GM21447 (cell line): ENCODE results near the gene NIN.

ENCODE experiments used
- ATAC-seq: cut with Tn5 transposase; IDR thresholded peaks from one replicate; pipeline ENCODE4 v1.9.1; 2021; ENCODE audit not compliant: unreplicated experiment

The NIN gene

DNA sequence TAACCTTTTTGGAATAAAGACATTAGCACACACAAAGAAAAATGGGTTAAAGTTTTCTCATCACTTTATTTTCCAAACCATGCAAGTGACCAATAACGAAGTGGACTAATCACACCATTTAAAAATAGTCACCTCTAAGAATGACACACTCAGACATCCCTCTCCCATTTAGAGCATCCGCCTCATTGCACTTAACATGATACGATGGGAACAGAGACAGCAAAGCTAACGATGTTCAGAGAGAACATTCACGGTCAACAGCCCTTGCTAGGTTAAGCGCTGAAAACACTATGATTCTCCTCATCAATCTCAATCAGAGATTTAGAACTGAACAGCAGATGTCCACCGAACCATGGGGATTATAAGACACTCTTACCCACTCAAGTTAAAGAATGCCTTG, 35.8 kb downstream of the NIN start:
- ATAC-seq = no peak

DNA sequence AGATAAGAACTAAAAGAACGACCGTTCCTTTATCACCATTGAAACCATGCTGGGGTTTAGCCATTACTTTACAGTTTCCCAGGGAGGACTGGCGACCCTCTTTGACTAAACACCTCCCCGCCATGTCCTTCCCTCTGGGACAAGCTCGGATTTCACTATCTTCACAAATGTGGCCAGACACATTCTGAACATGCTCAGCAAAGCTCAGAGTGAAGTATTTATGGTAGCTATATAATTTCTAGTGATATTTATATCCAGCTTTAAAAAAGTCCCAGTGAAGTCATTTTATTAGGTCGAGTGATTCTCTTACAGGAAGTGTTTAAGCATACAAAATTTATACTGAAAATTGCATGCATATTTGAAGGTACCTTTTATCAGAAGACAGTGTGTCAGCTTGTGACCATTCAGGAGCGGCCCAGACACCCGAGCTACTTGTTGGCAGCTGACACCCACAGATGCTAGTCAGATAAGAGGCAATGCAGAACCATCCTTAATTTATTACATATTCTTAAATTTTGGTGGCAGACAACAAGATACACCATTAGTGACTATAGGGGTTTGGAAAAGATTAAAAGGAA, 36.8 kb downstream of the NIN start:
- ATAC-seq = no peak

DNA sequence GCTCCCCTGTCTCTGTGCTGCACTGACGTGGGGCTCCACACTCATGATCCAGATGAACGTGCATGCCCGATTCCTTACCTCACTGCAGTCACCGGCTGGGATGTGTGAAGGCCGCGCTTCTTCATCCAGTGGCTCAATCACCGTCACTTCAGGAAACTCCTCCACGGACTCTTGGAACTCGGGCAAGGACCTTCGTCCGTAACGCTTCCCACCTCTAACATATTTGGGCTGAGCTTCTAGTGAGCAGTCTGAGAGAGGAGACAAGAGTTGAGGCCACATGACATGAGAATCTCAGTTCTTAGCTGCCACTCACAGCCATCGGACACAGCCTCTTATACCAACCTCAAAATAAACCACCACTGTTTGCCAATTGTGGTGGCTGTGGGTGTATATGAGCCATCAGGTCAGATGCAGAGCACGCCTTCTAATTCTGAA, 38.3 kb downstream of the NIN start:
- ATAC-seq = peak; percentile 14

DNA sequence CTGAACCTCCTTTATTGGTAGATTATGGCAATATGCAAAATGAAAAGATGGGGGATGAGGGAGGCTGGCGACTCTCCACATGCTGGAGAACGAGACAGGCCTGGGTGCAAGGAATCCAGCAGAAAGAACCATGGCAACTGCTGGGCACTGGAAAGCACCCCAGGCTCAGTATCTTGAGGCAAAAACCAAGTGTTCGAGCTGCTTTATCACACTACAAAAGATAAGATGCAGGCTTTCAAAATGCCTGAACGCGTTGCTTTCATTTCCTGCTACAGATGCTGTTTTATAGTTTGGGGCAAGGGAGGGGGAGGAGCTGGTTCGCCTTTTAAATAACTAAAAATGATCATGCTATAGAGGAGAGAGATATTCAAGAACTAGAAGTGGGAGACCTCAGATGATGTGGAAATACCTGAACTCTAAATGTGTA, 38.9 kb downstream of the NIN start:
- ATAC-seq = no peak

DNA sequence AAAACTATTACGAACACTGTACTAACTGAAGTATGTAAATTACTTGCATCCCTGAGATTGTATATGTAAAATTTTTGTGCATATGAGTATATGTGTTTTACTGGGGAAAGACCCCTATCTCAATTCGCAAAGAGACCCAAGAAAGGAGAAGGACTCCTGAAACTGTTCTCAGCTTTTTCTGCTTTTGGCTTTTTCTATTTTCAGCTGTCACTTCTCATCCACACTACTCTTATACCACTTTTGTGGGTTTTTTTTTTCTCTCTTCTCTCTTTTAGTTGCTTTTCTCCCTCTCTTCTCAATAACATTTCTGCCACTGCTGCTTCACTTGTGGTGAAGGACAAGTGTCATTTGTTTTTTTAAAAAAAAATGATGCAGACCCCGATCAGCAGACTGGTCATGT, 39.8 kb downstream of the NIN start:
- ATAC-seq = peak; percentile 41

DNA sequence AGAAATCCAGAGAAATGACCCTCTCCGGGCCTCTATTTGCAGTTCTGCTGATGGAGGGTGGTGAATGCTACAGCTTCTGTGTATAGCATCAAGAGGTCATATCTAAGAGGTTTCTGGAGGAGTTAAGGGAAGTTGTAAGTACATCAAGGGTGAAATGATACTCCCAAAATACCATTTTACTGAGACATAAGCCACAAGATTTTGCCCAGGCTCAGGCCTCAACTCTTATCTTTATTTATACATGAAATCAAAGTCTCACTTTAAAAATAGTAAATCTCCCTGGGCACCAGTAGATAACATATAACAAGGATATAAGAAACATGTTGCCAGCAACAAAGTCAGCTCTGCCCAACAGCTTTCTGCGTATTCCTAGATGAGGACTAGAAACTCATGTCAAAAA, 40.4 kb downstream of the NIN start:
- ATAC-seq = no peak

DNA sequence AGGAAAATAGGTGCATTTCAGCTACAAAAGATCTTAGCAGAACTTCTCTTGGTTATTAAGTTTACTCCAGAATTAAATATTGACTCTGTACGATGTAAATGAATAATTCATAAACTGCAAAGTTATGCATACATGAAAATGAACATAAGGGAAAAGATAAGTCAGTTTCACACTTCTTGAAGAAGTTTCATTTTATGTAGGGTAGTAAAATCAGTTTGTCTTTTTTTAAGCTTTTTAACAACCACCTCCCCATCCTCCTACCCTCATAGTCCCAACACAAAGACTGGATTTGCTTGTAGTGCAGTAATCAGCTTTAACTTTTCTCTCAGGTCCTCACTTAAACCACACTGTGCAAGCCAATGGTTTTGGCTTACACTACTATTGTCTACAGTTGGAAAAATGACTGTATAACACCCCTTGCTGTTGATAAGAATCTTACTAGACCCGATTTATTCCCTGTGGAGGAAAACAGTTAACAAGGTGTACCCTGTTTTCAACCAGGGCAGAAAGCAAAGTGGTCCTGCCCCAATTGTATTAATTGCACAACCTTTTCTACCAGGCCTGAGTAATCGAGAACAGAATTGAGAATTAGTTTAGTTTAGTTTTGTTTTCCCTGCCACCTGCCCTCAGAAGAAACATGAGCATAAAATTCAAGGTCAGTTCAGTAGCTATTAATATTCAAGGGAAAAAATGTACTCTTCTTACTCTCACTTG, 44.1 kb downstream of the NIN start:
- ATAC-seq = no peak

DNA sequence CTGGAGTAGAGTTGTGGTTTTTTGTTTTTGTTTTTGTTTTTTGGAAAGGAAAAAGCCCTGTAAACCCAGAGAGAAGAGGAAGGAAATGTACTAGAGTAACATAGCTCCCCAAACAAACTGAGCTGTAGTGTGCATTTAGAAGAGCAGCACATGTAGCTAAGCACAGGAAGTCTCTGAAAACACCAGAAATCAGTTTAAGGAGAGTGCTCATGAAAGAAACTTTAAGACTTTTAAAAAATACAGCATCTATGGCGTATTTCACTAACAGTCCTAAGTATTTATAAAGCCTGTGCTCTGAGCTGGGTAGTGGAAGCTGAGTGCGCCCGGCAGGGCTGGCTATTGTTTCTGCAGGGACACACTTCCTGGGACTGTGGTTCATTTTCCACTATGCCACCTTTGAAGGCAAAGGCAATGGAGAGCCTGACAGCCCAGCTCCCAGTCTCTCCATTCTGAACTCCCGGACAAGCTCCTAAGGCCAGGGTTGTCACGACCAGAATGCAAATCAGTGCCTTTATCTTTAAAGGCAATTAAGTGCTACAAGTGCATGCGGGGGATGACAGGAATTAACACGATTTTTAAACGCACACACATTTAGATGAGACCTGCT, 45.4 kb downstream of the NIN start:
- ATAC-seq = no peak

DNA sequence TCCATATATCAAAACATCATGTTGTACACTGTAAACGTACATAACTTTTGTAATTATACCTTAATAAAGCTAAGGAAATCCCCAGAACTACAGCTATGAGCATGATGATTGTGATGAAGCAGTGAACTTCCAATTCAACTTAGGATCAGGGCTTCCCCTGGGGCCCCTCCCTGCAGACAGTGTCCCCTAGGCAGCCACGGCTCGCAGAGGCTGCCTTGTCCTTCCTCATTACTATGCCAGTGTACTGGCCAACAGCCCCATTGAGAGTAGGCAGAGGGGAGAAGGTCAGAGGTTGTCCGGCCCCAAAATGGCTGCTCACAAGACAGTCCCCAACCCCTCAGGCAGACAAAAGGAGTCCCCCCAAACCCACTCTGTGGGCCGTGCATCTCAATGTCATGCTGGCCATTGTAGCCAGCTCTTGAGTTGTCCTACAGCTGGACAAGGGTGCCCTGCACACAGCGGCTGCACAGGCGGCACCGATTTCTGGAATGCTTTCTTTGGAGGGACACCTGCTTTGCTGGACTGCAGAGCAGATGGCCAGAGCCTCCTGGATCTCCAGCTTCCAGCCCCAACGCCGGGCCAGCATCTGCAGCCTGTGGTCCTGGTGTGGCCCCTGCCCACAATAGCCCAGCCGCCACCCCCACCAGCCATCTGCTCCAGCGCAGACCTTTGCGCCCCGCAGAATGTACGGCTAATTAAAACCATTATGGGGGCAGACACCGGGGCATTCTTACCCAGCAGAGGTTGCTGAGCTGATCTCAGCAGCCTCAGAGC, 46.1 kb downstream of the NIN start:
- ATAC-seq = no peak

DNA sequence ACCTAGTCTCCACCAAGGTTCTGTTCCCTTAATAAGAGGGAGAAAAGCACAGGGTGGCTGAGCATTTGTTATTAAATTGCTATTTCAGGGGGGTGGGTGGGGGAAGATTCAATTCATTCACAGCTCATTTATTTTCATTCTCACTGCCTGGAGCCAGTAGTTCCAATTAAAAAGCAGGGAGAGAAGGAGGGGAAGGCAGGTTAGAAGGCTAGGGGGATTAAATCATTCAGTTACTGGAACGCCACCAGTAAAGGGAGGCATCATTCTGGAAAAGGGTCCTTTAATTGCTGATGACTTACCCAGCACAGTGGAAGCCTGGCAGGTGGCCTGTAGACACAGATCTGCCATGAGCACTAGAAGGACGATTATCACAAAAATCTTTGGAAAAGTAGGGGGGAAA, 47.4 kb downstream of the NIN start:
- ATAC-seq = no peak

DNA sequence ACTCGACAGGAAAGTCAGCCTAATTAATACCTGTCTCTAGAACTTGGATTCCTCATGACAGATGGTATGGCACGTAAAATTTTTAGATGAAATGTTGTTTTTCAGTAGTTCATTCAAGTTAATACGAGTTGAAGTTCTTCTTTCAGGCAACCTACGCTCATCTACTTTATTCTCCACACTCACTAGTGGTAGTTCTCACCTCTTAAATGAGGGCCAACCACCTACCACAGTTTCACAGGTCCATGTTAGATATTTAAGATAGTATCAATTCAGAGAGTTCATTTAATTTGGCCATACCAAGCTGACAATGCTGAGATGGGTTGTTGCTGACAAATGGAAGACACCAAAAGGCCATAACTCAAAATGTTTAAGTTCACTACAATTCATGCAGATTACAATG, 50.6 kb downstream of the NIN start:
- no peak for ATAC-seq

DNA sequence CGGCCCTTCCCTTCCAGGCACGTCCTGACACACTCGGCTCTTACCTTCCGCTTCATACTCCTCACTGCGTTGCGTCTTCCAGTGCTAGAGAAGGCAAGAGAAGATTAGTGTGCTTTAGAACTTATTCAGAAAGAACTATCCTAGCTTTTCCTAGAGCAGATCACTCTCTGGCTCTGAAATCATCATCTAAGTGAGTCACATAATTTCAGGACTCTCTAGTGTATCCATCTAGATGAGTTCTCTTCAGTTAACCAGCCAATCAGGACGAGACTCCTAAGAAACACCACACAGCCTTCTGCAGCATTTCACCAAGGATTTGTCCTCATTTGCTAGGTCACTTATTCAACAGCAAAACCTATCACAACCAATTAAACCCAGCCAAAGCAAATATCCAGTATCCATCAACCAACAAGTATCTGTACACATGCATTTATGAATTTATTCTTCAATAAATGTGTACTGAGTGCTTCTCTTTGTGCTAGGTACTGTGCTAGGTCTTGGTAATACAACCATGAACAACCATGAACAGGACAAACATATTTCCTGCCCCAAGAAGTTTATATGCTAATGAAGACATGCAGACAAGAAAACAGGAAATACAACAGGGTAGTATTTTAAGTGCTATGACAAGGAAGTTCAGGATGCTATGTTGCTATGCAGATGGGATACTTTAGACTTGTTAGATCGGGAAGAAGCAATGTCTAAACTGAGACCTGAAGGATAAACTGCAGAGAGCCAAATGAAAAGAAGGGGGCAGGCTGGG, 52.1 kb downstream of the NIN start:
- ATAC-seq = no peak

DNA sequence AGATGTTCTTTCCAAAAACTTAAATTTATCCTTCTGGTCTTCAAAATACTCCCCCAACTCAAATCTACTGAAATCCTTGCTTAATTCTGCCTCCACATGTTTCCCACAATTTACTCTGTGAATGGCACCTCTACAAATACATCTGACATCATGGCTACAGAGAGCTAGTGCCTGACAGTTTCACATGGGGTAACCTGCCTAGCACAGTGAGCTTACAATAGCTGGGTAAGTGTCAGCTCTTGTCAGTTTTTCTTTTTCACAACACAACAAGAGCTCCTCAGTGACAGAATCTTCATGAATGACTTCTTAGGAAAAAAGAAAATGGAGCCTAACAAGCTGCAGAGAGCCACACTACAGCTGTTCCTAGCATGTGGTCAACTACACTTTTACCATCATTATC, 54.4 kb downstream of the NIN start:
- ATAC-seq = no peak

DNA sequence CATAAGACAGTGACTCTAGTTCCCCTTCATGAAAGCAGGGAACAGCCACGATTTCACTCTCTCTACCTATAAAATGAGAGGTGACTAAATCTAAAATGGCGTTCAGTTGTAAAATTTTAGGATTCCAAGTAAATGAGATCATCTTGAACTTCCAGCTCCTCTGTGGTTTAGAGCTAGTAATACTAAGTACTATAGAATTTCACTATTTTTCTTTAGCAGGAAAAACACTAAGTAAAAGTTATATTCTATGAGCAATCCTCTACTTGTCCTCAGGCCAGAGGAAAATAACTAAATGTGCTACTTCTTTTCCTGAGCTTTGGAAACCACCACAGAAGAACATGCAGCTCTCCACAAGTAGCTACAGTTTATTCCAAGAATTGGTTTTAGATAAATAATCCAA, 55.6 kb downstream of the NIN start:
- ATAC-seq = no peak

DNA sequence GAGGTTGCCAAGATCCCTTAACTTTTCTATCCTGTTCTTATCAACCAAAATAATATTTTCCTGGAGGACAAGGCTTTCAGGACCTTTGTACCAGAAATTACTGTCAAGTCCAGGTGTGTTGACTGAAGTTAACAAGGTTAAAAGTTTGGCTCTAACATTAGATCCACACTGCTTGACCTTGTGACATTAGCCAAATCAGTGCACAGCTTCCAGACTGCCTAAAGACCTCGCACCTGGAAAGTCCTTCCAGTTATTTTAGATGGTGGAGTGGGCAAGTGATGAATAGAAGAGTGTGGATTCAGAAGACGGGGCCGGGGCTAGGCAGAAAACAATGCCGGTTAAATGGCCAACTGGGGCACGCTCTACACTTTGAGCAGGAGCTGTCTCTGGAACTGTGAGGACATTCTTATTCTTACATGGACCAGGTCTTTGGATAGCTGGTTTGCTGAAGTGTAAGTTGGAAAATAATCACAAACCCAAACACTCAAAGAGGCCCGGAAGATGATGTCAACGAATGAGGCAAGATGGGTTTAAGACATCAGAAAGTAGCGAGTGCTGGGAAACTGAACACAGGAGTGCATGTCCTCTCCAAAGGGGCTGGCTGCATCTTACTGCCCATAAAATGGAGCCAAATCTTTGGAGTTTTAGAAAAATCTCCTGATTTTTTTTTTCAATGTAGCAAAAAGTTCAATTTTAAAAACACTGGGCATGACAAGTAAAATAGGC, 56.3 kb downstream of the NIN start:
- ATAC-seq = no peak

DNA sequence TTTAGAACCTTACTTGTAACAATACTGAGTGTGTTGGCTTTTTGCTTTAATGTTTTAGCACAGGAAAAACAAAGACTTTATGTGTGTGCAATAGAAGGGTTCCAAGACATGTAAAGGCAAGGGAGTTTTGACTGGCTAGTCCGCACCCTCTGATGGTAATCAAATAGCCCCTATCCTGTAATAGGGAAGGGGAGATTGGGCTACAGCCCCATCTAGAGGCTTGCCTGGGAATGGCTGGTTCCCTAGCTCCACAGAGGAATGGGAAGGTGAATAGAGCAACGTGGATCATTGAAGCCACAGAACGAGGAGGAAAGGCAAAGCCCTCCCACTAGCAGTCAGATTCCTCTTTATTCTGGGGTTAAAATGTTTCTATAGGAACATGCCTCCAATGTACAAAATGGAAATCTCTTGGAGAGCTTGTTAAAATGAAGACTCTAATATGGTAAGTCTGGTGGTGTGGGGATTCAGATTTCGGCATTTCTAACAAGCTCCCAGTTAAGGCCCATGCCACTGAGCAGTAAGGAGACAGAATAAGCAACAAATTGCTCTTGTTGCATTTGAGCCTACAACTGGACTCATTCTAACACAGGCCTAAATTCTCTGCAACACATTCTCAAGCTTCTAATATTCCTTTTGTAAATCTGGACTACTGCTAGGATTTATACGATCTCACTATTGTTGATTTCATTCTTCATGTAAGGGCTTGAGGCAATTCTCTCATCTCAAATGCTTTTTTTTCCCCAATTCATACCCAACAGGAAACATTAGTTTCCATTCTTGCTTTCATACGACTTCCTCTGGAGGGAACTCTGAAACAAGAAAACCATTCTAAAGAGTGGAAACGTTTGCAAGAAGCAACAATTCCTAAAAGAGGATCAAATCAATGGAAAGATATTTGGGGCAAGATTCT, 57.1 kb downstream of the NIN start:
- ATAC-seq = no peak

DNA sequence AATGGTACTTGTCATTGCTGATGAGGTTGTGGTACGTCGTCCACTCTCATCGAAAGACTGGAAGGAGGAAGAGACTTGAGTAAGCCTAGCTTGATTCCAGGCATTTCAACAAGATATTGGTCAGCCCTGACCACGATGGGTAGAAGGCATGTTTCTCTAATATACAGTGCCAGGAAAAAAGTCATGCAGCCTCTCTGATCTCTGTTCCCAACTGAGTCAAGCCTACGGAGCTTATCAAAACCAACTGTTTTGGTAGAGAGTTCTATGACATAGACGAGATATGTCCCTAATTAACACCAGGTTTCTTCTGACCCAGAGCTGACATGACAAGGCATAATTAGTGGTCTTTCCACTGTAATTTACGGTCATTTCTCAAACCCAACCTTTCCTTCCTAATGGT, 58.5 kb downstream of the NIN start:
- no peak for ATAC-seq

DNA sequence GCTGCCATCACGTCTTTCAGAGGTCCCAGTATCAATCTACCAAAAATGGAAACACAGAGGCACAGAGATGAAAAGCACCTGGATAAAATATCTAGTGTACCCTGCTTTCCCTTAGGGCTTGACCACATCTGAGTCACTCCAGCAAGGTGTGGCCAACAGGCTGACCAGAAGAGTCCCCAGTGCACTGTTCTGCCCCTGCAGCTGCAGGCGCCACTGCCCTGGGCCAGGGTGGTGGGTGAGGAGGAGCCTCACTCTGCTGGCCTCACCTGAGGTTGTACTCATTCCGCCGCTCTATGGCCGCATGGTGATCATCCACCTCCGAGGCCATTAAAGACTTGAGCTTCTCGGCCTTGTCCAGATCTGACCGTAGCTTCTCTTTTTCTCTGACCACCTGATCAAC, 60.4 kb downstream of the NIN start:
- ATAC-seq = no peak

DNA sequence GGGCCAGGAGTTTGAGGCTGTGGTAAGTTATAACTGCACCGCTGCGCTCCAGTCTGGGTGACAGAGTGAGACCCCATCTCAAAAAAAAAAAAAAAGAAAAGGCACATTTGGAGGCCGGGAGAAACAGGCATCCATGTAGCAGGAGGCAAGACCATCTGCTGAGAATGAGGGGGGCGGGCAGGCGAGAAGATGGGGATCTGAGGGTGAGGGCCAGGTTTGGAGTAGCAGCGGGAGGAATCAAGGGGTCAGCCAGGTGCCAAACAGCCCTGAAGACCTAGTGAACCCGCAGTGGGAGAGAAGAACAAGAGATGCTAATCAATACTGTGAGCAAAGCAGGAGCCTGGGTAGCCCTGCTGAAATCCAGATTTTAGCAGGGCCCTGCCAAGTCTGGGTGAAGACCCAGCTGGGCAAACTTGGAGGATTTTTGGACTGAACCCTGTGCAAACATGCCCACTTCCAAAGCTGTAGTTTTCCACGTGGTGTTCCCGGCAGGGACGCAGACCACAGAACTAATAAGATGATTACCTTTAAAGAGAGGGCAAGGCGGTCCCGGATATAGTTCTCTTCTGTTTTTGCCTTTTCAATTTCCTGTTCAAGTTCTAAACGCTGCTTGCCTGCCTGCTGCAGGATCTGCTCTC, 61.0 kb downstream of the NIN start:
- ATAC-seq = no peak
